Germinal center (tissue), 1 donor: Measurements from ENCODE around the gene DPM2.

ENCODE experiments used
- DNase-seq: peaks from one replicate; pipeline ENCODE4 v3.0.0; 2012; ENCODE audit warnings: mixed read lengths, low spot score

DPM2 gene

DNA sequence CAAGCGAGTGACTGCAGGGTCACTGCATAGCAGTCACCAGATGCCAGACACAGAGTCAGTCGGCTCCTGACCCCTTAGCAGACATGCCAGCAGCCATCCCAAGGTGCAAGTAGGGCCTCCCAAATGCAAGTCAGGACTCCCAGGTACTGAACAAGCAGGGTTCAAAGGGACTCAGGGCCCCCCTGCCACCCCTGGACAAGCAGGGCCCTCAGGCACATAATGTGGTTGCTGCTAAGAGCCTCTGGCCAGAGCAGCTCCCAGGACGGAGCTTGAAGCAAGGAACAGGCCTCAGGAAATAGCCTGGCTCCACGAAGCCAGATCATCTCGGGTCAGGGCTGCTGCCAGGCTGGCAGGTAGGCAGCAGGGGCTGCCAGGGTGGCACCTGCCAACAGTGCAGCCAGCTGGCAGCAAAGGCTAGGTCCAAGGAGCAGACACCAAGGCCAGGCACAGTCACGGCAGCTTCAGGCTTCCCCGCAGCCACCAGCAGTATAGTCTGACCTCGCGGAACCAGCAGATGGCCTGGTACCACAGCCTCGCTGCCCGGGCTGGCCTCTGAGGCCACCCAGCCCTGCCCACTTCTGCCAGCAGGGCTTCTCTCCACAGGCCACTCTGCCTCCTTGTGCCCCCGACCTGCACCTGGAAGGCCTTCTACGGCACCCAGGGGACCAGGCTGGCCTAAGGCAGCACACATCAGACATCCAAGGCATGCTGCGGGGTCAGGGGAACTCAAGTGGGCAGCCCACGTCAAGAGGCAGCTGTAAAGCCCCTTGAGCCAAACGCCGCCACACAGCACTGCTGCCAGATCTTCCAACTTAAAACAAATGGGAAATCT, 35.7 kb upstream of the DPM2 start:
- DNase-seq, result no peak

GRCh38 chr9:127972236-127972871, 34.7 kb upstream of the DPM2 start:
- no peak for DNase-seq

GRCh38 chr9:127971357-127972235, 33.9 kb upstream of the DPM2 start:
- DNase-seq, result no peak

DNA sequence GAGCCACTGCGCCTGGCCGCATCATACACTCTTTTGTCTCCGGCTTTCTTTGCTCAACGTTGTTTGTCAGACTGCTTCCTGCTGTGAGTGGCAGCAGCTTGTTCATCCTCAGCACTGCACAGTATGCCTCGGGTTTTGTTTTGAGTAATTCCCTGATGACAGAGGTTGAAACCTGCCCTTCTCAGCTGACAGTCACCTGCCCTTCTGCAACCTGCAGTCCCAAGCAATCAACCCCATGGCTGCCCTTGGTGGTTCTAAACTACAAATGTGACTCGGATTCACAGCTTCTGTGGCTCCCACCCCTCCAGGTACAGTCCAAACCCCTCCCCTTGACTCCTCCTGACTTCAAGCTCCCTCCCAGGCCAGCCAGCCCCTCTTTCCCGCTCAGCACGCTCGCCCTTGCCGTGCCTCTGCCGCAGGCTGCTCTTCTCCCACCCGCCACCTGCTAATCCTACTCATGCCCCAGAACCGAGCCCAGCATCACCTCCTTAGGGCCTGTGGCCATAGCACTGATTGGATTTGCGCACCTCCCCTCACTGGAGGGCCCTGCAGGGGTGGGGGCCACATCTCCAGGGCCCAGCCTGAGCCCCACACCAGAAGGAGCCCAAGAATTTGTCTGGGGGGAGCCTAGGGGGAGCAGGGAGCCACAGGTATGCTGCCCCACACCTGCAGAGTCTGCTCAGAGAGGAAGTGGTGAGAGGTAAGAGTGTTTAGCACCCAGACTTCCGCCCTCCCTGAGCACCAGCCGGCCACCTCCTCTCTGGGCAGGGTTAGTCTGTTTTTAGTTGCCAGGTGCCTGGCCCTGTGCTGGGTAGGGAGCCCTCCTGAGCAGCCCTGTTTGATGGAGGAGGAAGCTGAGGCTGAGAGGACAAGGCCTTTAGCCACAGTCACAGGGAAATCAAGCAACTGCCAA, 33.0 kb upstream of the DPM2 start:
- peak; percentile 83 for DNase-seq

- DNase-seq, result no peak
Measured at GRCh38 chr9:127968700-127969383, 31.2 kb upstream of the DPM2 start.

DNA sequence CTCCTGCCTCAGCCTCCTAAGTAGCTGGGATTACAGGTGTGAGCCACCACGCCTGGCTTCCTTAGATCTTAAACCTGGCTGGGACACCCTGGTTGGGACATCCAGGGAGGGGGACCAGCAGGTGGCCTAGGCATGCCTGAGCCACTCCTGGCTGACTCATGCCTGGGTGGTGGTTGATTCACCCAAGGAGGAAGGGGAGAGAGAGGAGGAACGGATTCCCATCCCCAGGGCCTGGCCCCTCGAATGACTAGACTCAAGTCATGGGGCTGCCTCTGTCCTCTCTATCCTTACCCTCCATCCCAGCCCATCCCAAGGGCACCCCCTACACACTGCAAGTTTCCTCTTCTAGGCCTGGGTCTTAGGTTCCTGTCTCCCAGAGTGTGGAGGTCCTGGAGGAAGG, 30.4 kb upstream of the DPM2 start:
- no peak for DNase-seq

GRCh38 chr9:127967151-127967809, 29.6 kb upstream of the DPM2 start:
- no peak for DNase-seq

- DNase-seq, result no peak
Measured at GRCh38 chr9:127966416-127967150, 28.9 kb upstream of the DPM2 start.

DNA sequence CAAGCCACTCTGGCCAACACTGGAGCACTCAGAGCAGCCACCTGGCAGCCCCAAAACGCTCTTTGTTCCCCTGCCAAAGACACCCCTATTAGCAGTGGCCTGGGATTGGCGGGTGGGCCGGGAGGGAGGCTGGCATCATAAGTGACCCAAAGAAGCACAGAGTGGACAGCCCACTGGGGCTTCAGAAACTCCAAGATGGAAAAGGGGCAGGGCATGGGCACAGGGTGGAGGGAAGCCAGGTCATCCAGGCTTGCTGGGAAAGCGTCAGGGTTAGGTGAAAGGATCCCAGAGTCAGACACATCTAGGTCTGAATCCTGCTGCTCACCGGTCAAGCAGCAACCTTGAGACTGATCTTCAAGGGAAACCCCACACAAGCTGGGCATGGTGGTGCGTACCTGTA, 28.3 kb upstream of the DPM2 start:
- DNase-seq, result no peak

GRCh38 chr9:127963359-127964064, 25.9 kb upstream of the DPM2 start:
- DNase-seq, result no peak

- DNase-seq, result no peak
Measured at GRCh38 chr9:127963041-127963358, 25.3 kb upstream of the DPM2 start.

GRCh38 chr9:127962278-127962677, 24.6 kb upstream of the DPM2 start:
- DNase-seq, result no peak

DNA sequence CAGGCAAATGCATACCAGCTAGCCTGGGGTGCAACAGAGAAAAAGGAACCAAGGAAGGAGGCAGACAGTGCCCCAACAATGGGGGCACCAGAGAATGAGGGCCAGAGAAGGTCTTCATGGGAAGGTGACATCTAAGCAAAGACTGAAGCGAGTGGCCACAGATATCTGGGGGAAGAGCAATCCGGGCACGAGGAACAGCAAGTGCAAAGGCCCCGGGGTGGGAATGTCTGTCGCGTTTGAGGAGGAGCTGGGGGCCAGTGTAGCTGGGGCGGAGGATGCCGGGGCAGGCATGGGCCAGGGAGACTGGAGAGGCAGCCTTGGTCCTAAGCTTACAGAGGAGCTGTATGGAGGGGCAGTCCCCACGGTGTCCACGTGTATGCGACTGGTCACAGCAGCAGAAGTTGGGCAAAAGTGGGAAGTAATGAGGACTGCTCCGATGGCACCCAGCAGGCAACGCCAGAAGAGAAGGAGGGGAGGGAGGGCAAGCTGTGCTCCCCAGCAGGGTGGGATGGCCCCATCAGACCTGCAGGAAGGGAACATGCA, 24.0 kb upstream of the DPM2 start:
- no peak for DNase-seq

DNA sequence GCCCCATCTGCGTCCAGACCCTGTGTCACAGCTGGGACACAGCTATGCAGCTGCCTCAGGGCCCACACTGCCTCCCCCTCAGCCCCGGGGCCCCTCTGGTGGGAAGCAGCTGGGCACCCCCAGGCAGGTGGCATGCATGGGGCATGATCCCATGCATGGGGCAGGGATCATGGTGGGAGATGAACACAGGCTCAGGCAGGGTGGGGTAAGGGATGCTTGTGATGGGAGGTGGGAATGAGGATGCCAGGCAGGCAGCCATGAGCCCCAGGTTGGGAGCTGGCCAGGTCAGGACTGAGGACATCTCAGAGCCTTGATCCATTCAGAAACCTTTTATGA, 23.5 kb upstream of the DPM2 start:
- DNase-seq, result no peak

GRCh38 chr9:127960410-127961154, 22.9 kb upstream of the DPM2 start:
- DNase-seq, result no peak

GRCh38 chr9:127959841-127960409, 22.3 kb upstream of the DPM2 start:
- no peak for DNase-seq

DNA sequence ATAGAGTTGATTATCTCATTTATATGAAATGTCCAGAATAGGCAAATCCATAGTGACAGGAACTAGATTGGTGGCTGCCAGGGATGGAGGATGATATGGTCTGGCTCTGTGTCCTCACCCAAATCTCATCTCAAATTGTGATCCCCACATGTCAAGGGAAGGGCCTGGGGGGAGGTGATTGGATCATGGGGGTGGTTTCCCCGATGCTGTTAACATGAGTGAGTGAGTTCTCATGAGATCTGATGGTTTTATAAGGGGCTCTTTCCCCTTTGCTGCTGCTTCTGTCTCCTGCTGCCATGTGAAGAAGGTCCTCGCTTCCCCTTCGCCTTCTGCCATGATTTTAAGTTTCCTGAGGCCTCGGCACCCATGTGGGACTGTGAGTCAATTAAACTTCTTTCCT, 21.7 kb upstream of the DPM2 start:
- no peak for DNase-seq

GRCh38 chr9:127958728-127959127, 21.1 kb upstream of the DPM2 start:
- DNase-seq, result no peak
